Amygdala (tissue), 56 donors: Measurements from ENCODE around the gene CDH24.
"Not testable (repeated sequence)": the region's sequence is repeated elsewhere in the genome, so short reads cannot be mapped to it uniquely, and the experiment has no call there.

Experiments used
- DNase-seq, 56 donors: peaks; one replicate each; lab custom pipeline; 2025; lab: John Stamatoyannopoulos, UW

Gene CDH24

DNA sequence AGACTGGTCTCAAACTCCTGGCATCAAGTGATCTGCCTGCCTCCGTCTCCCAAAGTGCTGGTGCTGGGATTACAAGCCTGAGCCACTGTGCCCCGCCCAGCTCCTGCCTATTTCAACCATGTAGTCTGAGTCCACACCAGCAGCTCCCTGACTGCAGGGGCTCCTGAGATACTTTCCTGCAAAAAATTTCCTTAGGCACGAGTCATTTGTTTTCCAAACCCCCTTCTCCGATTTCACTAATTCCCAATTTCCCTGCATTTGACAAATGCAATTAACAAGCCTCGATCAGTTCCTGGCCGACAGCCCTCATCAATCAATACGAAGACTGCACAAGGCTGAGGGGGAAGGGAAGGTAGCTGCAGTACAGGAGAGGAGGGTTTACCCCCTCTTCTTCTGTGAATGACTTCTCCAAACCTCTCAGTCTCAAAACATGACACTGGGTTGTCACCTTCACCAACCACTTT lies 32.7 kb downstream of the CDH24 start:
- DNase-seq: no peak

DNA sequence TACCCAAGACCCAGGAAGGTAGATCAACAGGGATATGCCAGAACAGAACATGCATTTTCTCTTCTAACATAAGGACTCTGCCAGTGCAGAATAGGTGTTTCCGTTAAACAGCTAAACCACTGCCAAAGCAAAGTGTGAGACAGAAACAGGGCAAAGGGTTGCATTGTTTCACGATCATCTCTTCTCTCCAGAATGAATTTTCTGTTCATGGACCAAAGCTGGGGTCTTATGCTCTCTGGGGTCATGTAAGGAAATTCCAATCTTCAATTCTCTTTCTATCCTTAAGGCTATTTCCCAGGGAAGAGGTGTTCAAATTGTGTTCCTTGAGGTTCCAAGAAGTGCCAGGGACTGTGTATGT lies 33.5 kb downstream of the CDH24 start:
- no peak for DNase-seq

DNA sequence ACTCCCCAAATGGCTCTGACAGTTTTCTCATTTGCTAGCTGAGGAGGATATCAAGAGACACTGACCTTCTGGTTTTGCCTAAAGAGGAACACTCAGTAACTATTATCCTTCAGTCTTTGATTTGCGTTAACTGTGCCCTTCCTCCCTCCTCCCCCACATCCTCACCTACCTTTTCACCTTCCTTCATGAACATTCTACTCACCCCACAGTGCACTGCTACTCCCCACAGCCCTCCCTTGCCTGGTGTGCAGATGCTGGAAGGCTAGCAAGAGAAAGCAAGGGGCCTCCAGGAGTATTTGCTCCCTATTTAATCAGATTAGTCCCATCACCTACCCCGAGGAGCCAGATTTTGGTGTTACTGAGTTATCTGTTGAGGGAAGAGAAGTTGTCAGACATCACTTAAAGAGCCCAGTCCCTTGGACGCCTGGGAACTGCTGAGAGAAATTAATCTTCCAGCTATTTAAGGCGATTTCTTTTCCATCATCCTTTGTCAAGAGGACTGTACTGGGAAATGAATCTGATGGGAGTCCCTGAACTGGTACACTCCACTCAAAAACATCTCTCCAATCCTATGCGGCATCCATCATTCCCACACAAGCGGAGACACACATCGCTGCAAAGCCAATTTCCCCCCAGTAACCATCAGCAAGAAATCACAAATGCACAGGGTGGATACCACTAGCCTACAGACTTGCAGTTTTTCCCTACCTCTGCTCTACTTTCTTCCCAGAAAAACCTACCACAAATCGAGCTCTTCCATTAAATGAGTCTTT lies 34.1 kb downstream of the CDH24 start:
- DNase-seq: no peak

- DNase-seq: no peak
These were observed 35.4 kb downstream of the CDH24 start for GRCh38 chr14:23021889-23022442.

DNA sequence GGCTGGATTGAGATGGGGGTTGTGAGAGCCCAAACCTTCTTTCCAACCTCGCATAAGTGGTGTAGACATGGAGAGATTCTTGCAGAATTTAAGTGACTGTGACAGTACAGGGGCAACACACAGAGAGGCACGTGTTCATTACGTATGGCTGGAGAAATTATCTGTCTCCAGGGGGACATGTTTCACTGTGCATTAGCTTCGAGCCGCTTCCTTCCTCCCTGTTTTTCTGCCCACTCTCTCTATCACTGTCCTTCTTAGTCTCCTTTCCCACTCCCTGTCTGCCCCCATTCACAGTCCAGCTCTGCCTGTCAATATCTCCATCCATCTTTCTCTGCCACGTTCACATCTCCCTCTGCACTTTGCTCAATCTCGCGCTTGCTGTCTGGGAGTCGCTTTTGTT lies 35.9 kb downstream of the CDH24 start:
- no peak for DNase-seq

GRCh38 chr14:23020143-23021128 lies 36.9 kb downstream of the CDH24 start:
- DNase-seq: no peak

GRCh38 chr14:23018107-23018506 lies 39.2 kb downstream of the CDH24 start:
- DNase-seq: no peak

DNA sequence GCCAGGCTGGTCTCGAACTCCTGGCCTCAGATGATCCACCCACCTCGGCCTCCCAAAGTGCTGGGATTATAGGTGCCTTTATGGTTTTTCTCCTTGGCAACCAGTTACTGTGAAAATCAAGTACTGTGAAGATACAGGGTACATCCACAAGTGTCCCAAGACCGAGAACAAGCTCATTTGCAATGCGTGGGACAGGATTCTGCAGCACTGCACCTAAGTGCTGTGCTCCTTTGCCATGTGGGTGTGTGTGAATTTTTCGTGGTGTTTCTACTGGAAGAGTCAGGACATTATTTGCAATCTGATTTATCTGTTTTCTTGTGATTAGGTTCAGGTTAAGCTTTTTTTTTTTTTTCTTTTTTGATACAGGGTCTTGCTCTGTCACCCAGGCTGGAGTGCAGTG lies 40.2 kb downstream of the CDH24 start:
- no peak for DNase-seq

DNA sequence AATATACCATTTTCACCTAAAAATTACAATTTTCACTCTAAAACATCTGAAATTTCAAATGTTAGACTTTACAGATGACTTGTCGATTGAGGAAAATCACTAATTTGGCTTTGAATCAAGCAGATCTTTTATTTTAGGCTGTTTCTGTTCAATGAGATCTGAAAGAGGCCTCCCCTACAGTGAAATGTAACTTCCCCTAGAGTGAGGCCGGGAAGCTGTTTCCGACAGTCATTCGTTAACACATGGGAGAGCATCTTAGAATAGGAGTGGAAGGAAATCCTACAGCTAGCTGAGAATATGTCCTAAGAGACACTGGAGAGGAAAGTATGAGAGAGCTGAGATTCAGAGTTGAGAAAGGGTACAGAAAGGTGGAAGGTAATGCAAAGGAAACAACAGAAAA lies 41.7 kb downstream of the CDH24 start:
- no peak for DNase-seq

- DNase-seq: not testable (repeated sequence)
These were observed 43.6 kb downstream of the CDH24 start for GRCh38 chr14:23013749-23014054.

DNA sequence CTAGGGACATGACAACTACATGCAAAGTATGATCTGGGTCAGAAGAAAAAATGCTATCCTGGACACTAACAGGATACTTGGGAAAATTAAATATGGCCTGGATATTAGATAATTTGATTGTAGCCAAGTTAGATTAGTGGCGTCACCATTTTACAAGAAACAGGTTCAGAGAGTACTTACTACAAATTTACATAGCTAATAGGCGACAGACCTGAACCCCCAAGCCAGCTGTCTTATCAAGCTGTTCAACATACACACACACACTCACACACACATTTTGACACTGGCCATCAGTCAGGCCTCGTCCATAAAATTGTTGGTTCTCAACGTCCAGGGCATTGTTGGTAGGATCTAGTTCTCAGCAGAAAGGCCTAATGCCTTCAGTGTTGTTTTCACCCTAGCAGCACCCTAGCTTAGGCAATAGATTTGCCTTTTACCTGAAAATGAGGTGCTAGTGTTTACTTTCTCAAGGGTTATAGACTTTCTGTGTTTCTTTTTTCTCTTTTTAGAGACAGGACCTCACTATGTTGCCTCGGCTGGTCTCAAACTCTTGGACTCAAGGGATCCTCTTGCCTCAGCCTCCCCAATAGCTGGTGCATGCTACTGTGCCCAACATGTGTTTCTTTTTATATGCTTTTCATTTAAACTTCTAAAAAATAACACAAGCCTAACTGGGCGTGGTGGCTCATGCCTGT lies 44.1 kb downstream of the CDH24 start:
- no peak for DNase-seq

DNA sequence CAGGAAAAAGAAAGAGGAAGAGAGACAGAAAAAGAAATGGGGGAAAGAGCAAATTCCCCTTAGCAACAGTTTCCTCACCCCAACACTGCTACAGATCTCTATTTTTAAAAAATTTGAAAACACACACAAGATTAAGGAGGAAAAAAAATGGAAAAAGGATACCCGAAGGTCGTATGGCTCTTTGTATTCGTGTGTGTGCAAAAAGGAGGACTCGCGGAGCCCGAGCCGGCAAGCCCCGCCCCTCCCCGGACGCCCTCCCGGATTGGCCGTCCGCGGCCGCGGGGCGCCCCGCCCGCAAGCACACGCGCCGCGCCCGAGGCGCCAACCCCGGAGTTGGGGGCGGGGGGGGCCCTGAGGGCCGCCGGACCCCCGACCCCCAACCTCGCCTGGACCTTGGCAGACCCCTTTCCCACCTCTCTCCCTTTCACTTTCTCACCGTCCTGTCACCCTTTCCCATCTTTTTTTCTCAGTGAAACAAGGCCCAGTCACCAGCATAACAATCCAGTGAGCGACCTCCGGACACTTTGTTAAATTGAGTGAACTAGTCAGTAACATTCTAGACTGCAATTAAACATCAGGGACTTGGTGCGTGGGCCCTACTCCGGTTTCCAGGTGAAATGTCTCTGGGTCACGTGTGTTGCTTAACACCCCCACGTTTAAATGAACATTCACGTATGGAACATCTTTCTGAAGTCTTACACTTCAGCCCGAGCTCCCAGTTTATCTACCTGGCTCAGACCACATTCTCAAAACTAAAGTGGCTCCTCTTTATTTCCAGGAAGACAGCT lies 47.2 kb downstream of the CDH24 start, which contains the start of gene C14orf93:
Gene C14orf93, minus strand, starts transcription at position 205 of the 788 bp plus-strand sequence. CDS start 11,120 bp downstream, outside the sequence.
- DNase-seq: peak in 50 of 56 donors; percentile 5 to 77 (median 37)

- no peak for DNase-seq
These were observed 47.8 kb downstream of the CDH24 start for GRCh38 chr14:23009483-23009938.

DNA sequence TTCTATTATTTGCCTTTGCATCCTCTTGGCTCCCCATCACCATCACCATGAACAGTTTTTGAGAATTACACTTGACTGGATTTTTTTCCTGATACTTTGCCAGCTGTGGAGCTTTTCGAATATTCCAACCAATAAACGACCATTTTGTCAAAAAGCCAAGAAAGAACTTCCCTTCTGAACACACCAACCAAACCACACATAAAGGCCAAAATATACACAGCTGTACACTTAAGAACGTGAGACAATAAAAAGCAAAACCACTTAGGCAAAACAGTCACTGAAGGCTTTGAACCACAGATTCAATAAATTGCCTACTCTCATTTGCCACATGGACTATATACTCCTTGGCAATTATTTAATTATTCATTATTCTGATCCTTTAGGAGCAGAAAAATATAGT lies 48.5 kb downstream of the CDH24 start:
- DNase-seq: no peak

DNA sequence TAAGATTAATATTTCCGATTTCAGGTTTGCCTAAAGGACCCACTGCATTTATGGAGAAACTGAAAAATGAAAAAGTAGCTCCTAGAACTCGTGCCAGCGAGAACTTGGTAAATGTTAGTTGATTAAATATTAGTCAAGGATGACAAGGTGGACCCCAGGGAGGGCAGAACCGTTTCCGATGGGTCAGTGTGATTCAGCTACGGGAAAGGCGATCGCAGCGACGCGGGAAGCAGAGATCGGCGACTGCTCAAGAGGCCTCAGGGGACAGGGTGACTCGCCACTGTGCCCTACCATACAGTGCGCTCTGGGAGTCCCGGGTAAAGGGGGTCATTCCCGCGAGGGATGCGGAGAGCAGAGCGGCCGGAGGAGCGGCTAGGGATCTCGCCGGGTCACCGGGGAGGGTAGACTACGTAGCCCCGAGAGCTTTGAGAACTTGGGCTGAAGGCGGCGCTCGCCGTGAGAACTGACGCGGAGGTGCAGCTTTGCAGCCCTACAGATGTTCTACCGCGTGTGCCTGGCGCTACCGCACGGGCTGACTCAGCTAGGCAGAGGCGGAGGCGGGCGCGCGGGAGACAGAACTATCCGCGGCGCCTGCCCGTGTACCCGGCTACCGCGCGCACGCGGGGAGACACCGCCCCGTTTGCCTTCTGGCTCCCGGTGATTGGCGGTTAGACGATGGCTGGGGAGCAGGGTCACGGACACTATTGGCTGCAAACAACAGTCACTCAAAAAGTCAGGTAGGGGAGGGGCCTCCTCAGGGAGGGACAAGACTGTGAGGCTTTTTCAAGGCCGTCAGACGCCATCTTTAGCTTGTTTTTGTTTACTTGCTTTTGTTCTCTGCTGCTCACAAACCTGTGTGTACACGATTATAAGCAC lies 50.5 kb downstream of the CDH24 start:
- DNase-seq: peak; percentile 77 to 99 (median 96)

- no peak for DNase-seq
These were observed 51.2 kb downstream of the CDH24 start for GRCh38 chr14:23006188-23006534.

DNA sequence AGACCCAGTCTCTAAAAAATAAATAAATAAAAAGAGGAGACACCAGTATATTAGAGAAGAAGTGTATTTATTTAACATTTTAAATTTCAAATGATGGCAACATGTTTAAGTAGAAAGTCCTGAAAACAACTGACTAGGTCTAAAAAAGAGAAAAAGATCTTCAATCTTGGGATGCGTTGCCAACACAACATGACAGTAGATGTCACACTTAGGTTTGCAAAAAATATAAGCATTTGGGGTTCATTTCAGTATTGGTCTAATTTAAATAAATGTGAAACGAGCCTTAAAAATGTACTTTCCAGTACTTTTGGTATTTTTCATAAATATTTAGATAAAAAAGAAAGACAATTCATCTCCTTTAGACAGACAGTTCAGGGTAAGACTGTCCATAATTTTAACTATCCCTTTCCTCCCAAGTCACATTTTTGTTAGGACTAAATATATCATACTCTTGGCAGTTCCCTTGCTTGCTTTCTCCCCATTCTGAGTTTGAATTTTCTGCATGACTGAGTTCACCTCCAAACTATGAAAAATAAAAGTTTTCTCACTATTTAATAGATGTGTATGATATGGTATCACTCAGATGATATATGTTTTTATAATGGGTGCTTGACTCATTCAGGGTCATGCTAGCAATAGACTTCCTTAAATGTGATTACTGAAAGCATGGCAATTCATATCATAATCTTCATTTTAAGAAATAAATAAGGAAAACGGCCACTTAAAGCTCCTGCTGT lies 51.7 kb downstream of the CDH24 start:
- DNase-seq: no peak

DNA sequence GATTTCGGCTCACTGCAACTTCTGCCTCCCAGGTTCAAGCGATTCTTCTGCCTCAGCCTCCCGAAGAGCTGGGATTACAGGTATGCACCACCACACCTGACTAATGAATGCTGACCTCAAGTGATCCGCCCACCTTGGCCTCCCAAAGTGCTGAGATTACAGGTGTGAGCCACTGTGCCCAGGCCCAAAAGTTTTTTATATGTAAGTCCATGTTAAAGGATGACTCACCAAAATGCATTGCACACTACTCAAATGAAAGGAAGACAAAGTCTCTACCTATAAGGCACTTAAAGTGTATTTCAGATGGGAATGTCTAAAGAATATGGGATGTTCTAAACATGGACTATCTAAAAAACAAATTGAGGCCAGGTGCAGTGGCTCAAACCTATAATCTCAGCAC lies 53.0 kb downstream of the CDH24 start:
- not testable (repeated sequence) for DNase-seq
